Mucosa of descending colon (tissue), 3 donors: ENCODE data around the gene DNAJB13. TPM values are rescaled to one million over a fixed set of nuclear protein-coding genes. Genes with fewer than 3 reads are reported as not detected.

ENCODE experiments used
- ATAC-seq: fragments of 200-7000 bp; cut with Tn5 transposase; one replicate; pipeline ENCODE4 v1.9.1; 2020; ENCODE audit warnings: mild to moderate bottlenecking, moderate library complexity
- DNase-seq, 3 donors: peaks; one replicate each; pipeline ENCODE4 v3.0.0-alpha.2; 2020
- H3K36me3 ChIP-seq: fragments of 200-600 bp; one replicate; pipeline ENCODE4 v1.8.0; 2021; ENCODE audit warnings: low read depth, mild to moderate bottlenecking
- H3K4me1 ChIP-seq: fragments of 200-600 bp; one replicate; pipeline ENCODE4 v1.8.0; 2021; ENCODE audit warnings: low read depth, mild to moderate bottlenecking
- H3K4me3 ChIP-seq: fragments of 200-600 bp; one replicate; pipeline ENCODE4 v1.8.0; 2021; ENCODE audit warnings: mild to moderate bottlenecking
- H3K9me3 ChIP-seq: fragments of 200-600 bp; one replicate; pipeline ENCODE4 v1.8.0; 2021; ENCODE audit warnings: mild to moderate bottlenecking
- CTCF ChIP-seq: fragments of 200-600 bp; IDR thresholded peaks from one replicate; pipeline ENCODE4 v1.8.0; 2022; ENCODE audit warnings: antibody characterized with exemption, mild to moderate bottlenecking
- intact Hi-C, 2 donors: fragments of 100-400 bp; cut with DNase I in 1 of 2; cut with micrococcal nuclease in 1 of 2; formaldehyde crosslinking; loops; one replicate each; pipeline versions ENCODE4 v1.11.0 to v1.11.1; 2022; cut with DNase I, micrococcal nuclease
- total RNA-seq, 3 donors: library from RNA; stranded (reverse); fragmentation: NEBNext Ultra II Directional in 2 of 3; extraction: Animal tissue kit (Norgen Biotek cat#: 25700) in 2 of 3; gene quantifications; one replicate each; pipeline versions ENCODE4 v1.2.1 to v1.2.4, GENCODE V29; 2021 to 2023
- donor health status: DM: no; HTN: no; CAD: no; lungs with moderate emphysema.
- donor health status: DM: no; HTN: no; CAD: no.
- donor health status: DM: no; HTN: yes; CAD: no.

Gene DNAJB13
- total RNA-seq, 3 donors from 2014 or later = not detected

GRCh38 chr11:74001822-74002286 lies 51.0 kb downstream of the DNAJB13 start:
- DNase-seq (no peak), ATAC-seq (no peak)
- Histone ChIP-seq H3K4me3 (no peak overlapping the region), H3K9me3 (no peaks in the 10 kb centered on the region), H3K36me3 (no peaks in the 10 kb centered on the region), H3K4me1 (no peaks in the 10 kb centered on the region)
- no peak for TF ChIP-seq CTCF
- intact Hi-C loops = no loop called here

- TF ChIP-seq CTCF = no peak
- no peaks in the 10 kb centered on the region for H3K4me1 ChIP-seq
- DNase-seq (no peak), ATAC-seq (no peak)
- no peak overlapping the region for H3K4me3 ChIP-seq
- H3K9me3 ChIP-seq = no peaks in the 10 kb centered on the region
- intact Hi-C loops = no loop called here
- no peaks in the 10 kb centered on the region for H3K36me3 ChIP-seq
Measured at GRCh38 chr11:74002832-74003231, 52.0 kb downstream of the DNAJB13 start.

GRCh38 chr11:74004046-74004695 lies 53.3 kb downstream of the DNAJB13 start:
- no peaks in the 10 kb centered on the region for H3K9me3 ChIP-seq
- ATAC-seq (no peak), DNase-seq (no peak)
- H3K4me3 ChIP-seq = no peak overlapping the region
- no peak for TF ChIP-seq CTCF
- no peaks in the 10 kb centered on the region for H3K4me1 ChIP-seq
- intact Hi-C loops = no loop called here
- H3K36me3 ChIP-seq = no peaks in the 10 kb centered on the region

GRCh38 chr11:74004759-74005615 lies 54.2 kb downstream of the DNAJB13 start:
- intact Hi-C loops = no loop called here
- Histone ChIP-seq H3K4me1 (no peaks in the 10 kb centered on the region), H3K4me3 (no peak overlapping the region), H3K9me3 (no peaks in the 10 kb centered on the region), H3K36me3 (no peaks in the 10 kb centered on the region)
- DNase-seq = peak in 2 of 3 donors; percentile 59 to 82
- TF ChIP-seq CTCF = no peak
- peak; percentile 88 for ATAC-seq

- Histone ChIP-seq H3K4me3 (no peak overlapping the region), H3K36me3 (no peaks in the 10 kb centered on the region), H3K9me3 (no peaks in the 10 kb centered on the region), H3K4me1 (no peaks in the 10 kb centered on the region)
- ATAC-seq = no peak
- intact Hi-C loops = no loop called here
- no peak for DNase-seq
- TF ChIP-seq CTCF = no peak
Measured at GRCh38 chr11:74005721-74006517, 55.1 kb downstream of the DNAJB13 start.
